HG02852 (cell line): ENCODE data around the gene MUC2.

ENCODE experiments used
- ATAC-seq: cut with Tn5 transposase; IDR thresholded peaks from one replicate; pipeline ENCODE4 v1.9.1; 2021; ENCODE audit warnings: mild to moderate bottlenecking, moderate library complexity; ENCODE audit not compliant: unreplicated experiment

MUC2 gene

GRCh38 chr11:1085440-1086170 lies 10.9 kb downstream of the MUC2 start:
- no peak for ATAC-seq

- no peak for ATAC-seq
Observed at GRCh38 chr11:1086171-1087102, 11.8 kb downstream of the MUC2 start.

- ATAC-seq: no peak
Observed at GRCh38 chr11:1087279-1087960, 12.7 kb downstream of the MUC2 start.

GRCh38 chr11:1087961-1088926 lies 13.6 kb downstream of the MUC2 start:
- no peak for ATAC-seq

GRCh38 chr11:1088927-1089737 lies 14.5 kb downstream of the MUC2 start:
- ATAC-seq: no peak

GRCh38 chr11:1089738-1090599 lies 15.3 kb downstream of the MUC2 start:
- ATAC-seq: no peak

- ATAC-seq: no peak
Observed at GRCh38 chr11:1090600-1091331, 16.1 kb downstream of the MUC2 start.

- no peak for ATAC-seq
Observed at GRCh38 chr11:1091332-1092083, 16.8 kb downstream of the MUC2 start.

- ATAC-seq: no peak
Observed at GRCh38 chr11:1092145-1092670, 17.5 kb downstream of the MUC2 start.

GRCh38 chr11:1092919-1093318 lies 18.2 kb downstream of the MUC2 start:
- ATAC-seq: no peak

GRCh38 chr11:1099519-1100355 lies 25.1 kb downstream of the MUC2 start:
- no peak for ATAC-seq

- no peak for ATAC-seq
Observed at GRCh38 chr11:1100417-1101245, 26.0 kb downstream of the MUC2 start.

- no peak for ATAC-seq
Observed at GRCh38 chr11:1101318-1102089, 26.8 kb downstream of the MUC2 start.

- ATAC-seq: no peak
Observed at GRCh38 chr11:1102221-1102971, 27.7 kb downstream of the MUC2 start.
